ENCODE measurements around the gene NATD1.

- TF ChIP-seq CTCF (IDR thresholded peaks at IDR 0.05; ENCODE audit: borderline replicate concordance, extremely low read depth, low read length, poor library complexity, severe bottlenecking): no peak
- TF ChIP-seq EZH2 (IDR thresholded peaks at IDR 0.05; ENCODE audit: borderline replicate concordance, low read depth, low read length, severe bottlenecking): no peak
These were observed 39.0 kb downstream of the NATD1 start, which contains the start of gene TMEM11 for GRCh38 chr17:21214015-21214776.
